Measurements from ENCODE around the gene TMA16.
"Not testable (repeated sequence)": the region's sequence is repeated elsewhere in the genome, so short reads cannot be mapped to it uniquely, and the experiment has no call there.

TMA16 gene

GRCh38 chr4:163494360-163495241 is at the start of gene TMA16:
Gene TMA16, plus strand, starts transcription at chr4:163494690. Its CDS starts 112 bp downstream, at chr4:163494802.
- peak; percentile 90 to 97 for DNase-seq

DNA sequence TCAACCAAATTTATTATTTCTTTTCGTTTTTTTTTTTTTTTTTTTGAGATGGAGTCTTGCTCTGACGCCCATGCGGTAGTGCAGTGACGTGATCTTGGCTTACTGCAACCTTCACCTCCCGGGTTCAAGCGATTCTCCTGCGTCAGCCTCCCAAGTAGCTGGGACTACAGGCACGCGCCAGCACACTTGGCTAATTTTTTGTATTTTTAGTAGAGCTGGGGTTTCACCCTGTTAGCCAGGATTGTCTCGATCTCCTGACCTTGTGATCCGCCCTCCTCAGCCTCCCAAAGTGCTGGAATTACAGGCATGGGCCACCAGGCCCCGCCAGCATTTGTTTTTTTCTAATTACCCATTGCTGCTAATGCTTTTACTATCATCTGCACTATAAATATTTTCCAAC is 47.5 kb upstream of the TMA16 start:
- not testable (repeated sequence) for DNase-seq

DNA sequence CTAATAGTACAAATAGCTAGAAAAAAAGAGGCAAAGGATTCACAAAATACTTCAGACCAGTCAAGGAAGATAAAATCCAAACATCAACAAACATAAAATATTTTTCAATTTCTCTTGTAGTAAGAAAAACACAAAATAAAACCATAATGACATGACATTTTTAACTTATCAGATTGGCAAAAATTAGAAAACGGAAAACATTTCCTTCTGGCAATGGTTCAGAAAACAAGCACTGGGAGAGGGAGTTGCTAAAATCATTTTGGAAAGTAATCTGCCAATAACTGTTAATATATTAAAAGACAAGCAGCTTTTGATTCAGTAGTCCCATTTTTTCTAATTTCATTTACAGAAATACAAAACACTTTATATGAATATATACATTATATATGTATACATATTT is 47.0 kb upstream of the TMA16 start:
- no peak for DNase-seq

GRCh38 chr4:163448540-163449203 is 45.8 kb upstream of the TMA16 start:
- DNase-seq: no peak

DNA sequence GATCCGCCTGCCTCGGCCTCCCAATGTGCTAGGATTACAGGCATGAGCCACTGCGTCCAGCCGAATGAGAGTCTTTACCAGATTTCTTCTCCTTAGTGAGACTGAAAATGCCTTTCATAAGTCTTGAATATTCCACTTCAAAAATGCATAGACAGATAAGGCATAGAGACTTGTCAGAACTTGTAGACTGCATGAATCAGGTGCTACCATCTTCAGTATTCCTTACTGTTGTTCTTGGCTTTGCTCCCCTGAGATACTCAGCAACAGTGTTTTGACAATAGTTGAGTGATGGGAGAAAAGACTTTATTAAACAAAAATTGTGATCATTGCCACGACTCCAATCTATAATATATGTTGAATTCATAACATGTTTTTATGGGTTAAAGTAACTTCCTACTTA is 31.9 kb upstream of the TMA16 start:
- no peak for DNase-seq

DNA sequence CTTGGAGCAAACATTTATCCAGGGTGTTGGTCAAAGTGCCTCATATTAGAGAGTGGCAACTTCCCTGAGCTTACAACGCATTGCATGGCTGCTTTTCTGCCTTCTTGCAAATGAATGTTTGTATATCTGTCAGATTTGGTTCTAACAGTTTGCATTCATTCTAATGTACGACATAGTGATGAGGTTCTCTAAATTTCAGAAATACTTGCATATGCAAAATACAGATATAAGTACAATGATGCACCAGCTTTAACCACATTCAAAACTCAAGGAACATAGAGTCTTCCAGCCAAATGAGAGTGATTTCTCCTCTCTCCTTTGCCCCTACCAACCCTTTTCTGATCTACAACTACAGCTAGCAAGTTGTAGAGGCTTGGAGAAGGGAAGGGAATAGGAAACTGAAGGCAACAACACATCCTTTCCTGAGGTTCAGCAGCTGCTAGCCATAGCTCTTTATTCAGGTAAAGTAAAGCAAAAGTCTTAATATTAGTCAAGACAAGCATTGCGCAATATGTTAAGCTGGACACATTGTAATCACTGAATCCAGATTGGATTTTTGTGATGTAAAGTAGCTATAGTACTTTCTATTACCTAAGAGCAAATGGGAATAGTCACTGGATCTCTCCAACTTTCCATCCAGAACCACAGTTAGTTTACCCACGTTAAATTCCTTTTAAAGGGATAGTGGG is 27.3 kb upstream of the TMA16 start:
- no peak for DNase-seq

DNA sequence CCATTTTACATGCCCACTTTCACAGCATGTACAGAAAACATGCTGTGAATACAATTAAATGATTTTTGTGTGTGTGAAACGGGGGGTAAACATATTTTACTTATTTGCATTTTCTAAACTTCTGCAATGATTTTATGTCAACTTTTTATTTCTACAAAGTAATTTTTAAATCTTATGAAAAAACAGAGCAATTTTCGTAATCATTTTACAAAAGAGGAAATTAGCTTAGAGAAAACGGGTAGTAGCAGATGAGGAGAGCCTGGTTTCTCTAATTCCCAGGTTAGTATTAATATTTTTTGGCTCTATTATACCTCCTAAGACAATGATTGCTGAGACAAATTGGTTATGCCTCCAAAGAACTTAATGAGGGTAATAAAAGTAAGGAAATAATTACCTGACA is 24.1 kb upstream of the TMA16 start:
- peak in 1 of 2 experiments; percentile 11 for DNase-seq

DNA sequence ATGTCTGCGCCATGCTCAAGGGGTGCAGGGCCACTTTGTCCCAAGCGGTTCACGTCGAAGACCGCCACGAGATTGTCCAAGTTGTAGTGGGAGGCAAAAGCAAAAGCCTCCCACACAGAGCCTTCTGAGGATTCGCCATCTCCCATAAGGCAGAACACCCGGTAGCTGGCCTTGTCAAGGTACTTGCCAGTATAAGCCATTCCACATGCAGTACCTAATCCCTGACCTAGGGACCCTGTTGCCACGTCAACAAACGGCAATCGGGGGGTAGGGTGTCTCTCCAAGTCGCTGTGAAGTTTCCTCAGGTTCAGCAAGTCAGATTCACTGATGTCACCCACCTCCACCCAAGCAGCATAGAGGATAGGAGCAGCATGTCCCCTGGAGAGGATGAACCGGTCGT is 21.4 kb upstream of the TMA16 start:
- no peak for DNase-seq

DNA sequence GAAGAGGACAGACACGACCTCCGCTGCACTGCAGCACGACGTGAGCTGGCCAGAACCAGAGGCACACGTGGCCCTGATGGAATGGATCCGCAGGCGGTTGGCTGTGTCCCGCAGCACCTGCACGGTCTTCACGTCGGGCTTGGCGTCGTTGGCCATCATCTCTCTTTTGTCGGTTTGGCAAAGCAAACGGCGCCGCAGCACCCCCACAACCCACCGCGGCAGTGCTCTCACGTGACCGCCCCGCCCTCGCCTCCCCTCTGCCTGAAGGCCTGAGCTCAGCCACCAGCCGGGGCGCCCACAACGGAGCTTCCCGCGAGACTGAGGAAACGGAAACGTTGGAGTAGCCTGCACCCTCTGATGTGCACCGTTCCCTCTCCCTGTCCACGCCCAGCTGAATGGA is 20.9 kb upstream of the TMA16 start, which contains the start of gene TKTL2:
TKTL2 (minus strand) TSS at position 179 of the 400 bp plus-strand sequence; CDS start at position 159, 20 bp downstream.
- no peak for DNase-seq

- no peak for DNase-seq
Measured at GRCh38 chr4:163474027-163474426, 20.5 kb upstream of the TMA16 start.

DNA sequence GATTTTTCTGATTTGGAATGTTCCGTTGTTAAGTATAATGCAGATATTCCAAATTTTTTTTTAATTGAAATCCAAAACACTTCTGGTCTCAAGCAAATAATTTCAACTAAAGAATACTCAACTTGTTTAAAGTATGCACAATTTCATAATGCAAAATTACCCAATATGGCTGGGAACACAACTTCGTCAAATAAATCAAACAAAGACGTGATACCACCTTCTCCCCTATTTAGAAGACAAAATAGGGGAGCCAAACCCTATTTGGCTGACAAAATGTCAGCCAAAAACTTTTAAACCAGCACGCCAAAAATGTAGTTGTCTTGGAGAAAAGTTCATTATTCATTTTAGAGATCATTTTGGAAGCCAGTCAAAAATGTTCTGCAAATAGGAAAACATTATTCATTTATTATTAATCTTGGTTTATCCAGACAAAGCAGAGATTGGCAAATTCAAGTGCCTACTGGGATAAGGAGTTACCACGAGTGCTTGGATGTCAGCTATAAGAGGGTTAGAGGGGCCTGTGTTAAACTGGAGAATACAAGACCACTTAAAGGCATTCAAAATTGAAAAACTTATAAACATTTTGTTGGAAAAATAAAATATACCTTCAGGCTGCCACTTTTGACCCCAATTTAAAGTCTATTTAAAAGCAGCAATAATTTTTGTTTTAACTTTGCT is 17.6 kb upstream of the TMA16 start:
- no peak for DNase-seq

GRCh38 chr4:163482190-163482589 is 12.3 kb upstream of the TMA16 start:
- DNase-seq: no peak

DNA sequence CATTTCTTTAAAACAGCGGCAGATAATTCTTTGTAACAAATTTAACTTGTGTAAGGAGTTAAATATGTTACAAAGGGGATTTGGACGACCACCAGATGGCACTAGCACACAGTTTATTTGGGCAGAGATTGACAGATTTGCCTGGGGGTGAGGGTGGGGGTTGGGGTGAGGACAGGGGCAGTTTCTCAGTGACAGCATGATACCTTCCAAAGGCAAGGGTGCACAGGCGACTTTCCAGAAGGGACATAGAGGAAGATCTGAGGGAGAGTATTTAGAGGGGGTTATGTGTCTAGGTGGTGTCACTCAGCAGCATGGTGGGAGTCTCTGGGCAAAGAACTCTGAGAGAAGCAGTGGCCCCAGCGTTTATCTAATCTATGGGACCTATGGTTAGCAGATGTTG is 9.6 kb upstream of the TMA16 start:
- peak; percentile 71 to 78 for DNase-seq

GRCh38 chr4:163485589-163485988 is 8.9 kb upstream of the TMA16 start:
- no peak for DNase-seq

GRCh38 chr4:163486321-163486720 is 8.2 kb upstream of the TMA16 start:
- DNase-seq: no peak

DNA sequence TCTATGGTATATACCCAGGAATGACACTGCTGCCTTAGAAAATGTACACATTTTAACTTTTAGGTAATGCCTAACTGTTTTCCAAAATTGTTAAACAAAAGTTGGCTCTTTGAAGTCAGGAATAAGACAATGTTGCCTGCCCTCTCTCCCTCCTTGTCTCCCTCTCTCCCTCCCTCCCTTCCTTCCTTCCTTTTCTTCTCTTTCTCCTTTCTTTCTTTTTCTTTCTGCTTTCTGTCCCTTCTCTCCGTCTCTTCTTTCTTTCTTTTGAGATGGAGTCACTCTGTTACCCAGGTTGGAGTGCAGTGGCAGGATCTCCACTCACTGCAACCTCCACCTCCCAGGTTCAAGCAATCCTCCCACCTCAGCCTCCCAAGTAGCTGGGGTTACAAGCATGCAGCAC is 4.6 kb upstream of the TMA16 start:
- DNase-seq: no peak

DNA sequence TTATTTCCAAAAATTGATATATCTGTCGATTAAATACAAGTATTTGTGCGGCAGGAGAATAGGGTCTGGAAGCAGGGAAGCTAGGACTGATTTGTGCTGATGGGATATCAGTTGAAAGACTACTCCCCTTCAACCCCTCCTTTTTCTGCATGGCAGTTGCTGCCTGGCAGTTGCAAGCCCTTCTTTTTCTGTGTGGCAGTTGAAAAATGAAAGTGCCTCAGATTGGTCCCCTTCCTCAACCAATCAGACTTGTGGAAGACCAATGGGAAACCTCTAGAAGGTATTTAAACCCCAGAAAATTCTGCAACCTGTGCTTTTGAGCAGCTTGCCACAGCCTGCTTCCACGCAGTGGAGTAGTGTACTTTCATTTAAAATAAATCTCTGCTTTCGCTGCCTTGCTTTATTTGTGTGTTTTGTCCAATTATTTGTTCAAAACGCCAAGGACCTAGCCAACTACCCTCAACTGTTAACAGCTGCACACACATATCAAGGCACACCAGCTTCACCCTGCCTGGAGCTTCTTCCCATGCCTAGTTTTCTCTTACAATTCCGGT is 1.5 kb upstream of the TMA16 start:
- peak; percentile 35 to 37 for DNase-seq

DNA sequence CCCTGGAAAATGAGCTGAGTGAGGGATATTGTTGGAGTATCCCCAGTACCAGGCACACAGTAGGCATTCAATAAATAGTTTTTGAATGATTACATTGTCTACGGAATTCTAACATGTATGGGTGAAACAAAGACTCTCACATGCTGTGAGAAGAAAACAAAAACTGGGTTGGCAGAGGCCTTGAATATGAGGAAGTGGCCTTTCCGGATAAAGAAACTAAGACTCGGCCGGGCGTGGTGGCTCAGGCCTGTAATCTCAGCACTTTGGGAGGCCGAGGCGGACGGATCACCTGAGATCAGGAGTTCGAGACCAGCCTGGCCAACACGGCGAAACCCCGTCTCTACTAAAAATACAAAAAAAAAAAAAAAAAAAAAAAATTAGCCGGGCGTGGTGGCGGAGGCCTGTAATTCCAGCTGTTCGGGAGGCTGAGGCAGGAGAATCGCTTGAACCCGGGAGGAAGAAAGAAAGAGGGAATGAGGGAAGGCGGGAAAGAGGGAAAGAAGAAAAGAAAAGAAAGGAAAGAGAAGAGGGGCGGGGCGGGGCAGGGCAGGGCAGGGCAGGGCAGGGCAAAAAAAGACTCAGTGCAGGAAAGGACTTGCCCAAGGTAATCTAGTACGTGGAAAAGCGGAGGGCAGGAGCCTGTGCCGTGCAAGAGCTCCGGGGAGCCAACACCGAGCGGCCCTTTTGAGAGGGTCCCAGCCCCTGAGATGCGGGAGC is 689 bp upstream of the TMA16 start:
- DNase-seq: peak; percentile 21 to 52

- DNase-seq: peak; percentile 40 to 45
Measured at GRCh38 chr4:163495900-163496299, 1.4 kb downstream of the TMA16 start.

DNA sequence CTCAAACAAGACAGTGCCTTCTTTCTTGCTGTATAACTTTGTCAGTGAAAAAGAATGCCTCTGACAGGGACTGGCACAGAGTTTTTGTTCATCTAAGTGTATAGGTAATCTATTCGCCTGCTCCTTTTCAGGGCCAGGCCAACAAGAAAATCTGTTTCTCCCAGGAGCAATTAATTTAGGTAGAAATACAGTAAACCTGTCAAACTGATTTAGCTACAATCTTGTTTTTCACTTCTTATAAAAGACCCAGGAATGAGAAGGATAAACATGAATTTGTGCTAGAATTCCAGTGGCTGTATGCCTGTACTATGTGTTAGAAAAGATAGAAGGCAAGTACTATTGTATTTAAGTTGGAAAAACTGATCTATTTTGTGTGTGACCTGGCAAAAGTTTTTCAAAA is 6.1 kb downstream of the TMA16 start:
- DNase-seq: no peak

DNA sequence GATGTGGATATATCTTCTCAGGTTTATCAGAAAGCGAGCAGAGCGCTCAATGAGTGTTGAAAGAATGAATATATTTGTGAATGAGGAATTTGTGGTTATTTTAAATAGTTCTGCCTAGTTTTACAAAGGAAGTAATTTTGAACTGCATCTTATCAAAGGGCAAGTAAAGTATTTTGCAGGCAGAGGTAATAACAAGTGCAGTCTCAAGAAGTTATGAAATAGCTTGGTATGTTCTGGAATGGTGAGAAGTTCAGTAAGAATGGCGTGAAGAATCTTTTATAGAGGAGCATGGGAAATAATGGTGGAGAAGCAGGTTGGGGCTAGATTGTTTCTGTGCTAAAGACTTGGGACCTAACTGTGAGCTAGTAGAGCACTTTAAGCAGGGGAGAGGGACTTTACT is 10.9 kb downstream of the TMA16 start:
- DNase-seq: no peak

DNA sequence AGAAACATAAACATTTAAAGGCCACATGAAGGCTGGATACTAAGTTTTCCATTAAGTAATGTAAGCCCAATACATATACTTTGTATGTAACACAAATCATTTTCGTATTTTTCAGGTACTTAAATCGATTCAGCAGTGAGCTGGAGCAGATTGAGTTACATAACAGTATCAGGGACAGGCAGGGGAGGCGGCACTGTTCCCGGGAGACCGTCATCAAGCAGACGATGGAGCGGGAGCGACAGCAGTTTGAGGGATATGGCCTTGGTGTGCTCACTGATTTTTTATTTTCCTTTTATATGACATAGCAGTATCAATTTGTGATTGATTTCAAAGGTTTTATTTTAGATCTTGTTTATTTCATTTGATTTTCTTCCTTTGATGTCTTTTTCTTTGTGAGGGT is 20.7 kb downstream of the TMA16 start:
- no peak for DNase-seq
